Measurements from ENCODE around the gene ACTL8.

GRCh38 chr1:17849216-17849615 is 94.1 kb downstream of the ACTL8 start:
- TF ChIP-seq FOXM1 (IDR thresholded peaks at IDR 0.05; ENCODE audit: borderline replicate concordance) (no peak), SP1 (IDR thresholded peaks at IDR 0.05) (no peak)

Data from HEK293T (cell line).